ENCODE results near the gene TBKBP1. TPM values are rescaled to one million over a fixed set of nuclear protein-coding genes. Genes with fewer than 3 reads are reported as not detected.
A peak's percentile ranks its signal among the peaks of the same experiment; 100 is the strongest.

Gene TBKBP1
- total RNA-seq, 2 donors from 2014 or later: 14.5 to 22.9 TPM

DNA sequence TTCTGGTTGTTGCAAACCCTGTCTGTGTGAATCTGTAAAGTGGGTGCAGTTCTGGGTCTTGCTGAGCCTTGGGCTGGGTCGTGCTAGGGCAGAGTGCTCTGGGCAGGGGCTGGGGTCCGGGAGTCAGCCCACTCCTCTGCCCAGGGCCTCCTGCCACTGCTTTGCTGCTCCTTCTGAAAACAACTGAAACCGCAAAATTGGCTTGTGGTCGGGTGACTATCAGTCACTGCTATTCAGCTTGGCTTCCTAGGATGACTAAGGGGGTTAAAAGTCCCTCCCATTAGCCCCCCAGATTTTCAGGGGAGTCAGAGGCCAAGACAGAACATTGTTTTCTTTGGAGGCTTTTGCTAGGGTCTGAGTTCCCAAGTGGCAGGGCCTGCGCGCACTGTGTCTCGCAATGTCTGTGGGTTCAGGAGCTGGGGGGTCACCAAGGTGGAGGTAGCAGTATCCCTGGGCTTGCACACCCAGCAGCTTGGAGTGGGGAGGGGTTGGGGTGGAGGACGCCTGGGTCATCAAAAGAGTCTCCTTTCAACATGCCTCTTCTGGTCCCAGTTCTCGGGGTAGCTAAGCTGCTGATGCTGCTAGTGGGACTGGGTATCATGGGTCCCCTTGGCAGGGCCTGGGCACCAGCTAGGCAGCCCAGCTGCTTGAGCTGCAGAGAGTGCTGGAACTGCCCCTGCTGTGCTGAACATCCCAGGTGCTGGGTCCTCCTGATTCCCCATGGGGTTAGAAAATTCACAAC lies 25.6 kb downstream of the TBKBP1 start:
- Histone ChIP-seq H3K36me3 (ENCODE audit: control insufficient read depth, insufficient read depth, low read length) (no peaks in the 10 kb centered on the region), H3K9ac (ENCODE audit: extremely low read depth, low read length, poor library complexity, severe bottlenecking) (no peak overlapping the region), H3K27ac (ENCODE audit: low read depth, low read length) (no peak overlapping the region), H3K9me3 (ENCODE audit: control insufficient read depth, low read length) (no peaks in the 10 kb centered on the region), H3K27me3 (ENCODE audit: control insufficient read depth, insufficient read depth, low read length, poor library complexity, severe bottlenecking) (peaks cover 41% of the 10 kb centered on the region), H3K4me3 (ENCODE audit: low read length) (no peak overlapping the region), H3K4me1 (ENCODE audit: control insufficient read depth, insufficient read depth, low read length) (no peaks in the 10 kb centered on the region)
- Mint-ChIP-seq H3K27ac (no peak overlapping the region), H3K9me3 (peaks cover 3% of the 10 kb centered on the region), H3K4me1 (peaks cover 1% of the 10 kb centered on the region), H3K4me3 (no peak overlapping the region), H3K27me3 (ENCODE audit: insufficient read depth) (peaks cover 82% of the 10 kb centered on the region), H3K36me3 (ENCODE audit: low read depth) (no peaks in the 10 kb centered on the region)
- TF ChIP-seq, protein P1, sequence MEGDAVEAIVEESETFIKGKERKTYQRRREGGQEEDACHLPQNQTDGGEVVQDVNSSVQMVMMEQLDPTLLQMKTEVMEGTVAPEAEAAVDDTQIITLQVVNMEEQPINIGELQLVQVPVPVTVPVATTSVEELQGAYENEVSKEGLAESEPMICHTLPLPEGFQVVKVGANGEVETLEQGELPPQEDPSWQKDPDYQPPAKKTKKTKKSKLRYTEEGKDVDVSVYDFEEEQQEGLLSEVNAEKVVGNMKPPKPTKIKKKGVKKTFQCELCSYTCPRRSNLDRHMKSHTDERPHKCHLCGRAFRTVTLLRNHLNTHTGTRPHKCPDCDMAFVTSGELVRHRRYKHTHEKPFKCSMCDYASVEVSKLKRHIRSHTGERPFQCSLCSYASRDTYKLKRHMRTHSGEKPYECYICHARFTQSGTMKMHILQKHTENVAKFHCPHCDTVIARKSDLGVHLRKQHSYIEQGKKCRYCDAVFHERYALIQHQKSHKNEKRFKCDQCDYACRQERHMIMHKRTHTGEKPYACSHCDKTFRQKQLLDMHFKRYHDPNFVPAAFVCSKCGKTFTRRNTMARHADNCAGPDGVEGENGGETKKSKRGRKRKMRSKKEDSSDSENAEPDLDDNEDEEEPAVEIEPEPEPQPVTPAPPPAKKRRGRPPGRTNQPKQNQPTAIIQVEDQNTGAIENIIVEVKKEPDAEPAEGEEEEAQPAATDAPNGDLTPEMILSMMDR (conservative IDR thresholded peaks at IDR 0.05): no peak
- DNase-seq: no peak
- WGBS, 2 experiments (ENCODE audit: insufficient coverage in 1 of 2, insufficient read length in 1 of 2): 85 to 88% methylated on average over 3 to 9 of the region's 9 CpGs

DNA sequence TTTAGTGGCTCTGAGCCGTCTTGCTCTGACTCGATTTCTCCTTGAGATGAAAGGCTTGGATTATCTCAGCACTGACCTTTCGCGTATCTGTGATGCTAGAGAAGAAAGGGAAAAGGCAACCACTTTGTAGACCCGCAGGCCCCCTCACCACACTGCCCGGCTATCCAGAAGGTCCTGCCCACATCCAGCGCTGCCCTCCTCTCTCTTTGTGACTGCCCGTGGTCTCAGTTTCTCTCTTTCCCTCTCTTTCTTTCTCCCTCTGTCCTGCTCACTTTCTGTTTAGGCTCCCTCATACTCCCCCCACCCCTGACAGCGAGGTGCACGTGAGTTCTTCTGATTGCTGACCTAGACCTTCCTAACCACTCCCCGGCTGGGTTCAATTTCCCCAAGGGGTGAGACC lies 26.2 kb downstream of the TBKBP1 start:
- Histone ChIP-seq H3K4me3 (ENCODE audit: low read length) (no peak overlapping the region), H3K27me3 (ENCODE audit: control insufficient read depth, insufficient read depth, low read length, poor library complexity, severe bottlenecking) (peaks cover 41% of the 10 kb centered on the region), H3K9me3 (ENCODE audit: control insufficient read depth, low read length) (no peaks in the 10 kb centered on the region), H3K36me3 (ENCODE audit: control insufficient read depth, insufficient read depth, low read length) (no peaks in the 10 kb centered on the region), H3K4me1 (ENCODE audit: control insufficient read depth, insufficient read depth, low read length) (no peaks in the 10 kb centered on the region), H3K27ac (ENCODE audit: low read depth, low read length) (no peak overlapping the region), H3K9ac (ENCODE audit: extremely low read depth, low read length, poor library complexity, severe bottlenecking) (no peak overlapping the region)
- Mint-ChIP-seq H3K9me3 (peaks cover 3% of the 10 kb centered on the region), H3K4me1 (peaks cover 2% of the 10 kb centered on the region), H3K27ac (no peak overlapping the region), H3K36me3 (ENCODE audit: low read depth) (no peaks in the 10 kb centered on the region), H3K4me3 (no peak overlapping the region), H3K27me3 (ENCODE audit: insufficient read depth) (peaks cover 80% of the 10 kb centered on the region)
- DNase-seq: no peak
- 82 to 91% methylated on average over 4 to 11 of the region's 11 CpGs for WGBS, 2 experiments (ENCODE audit: insufficient coverage in 1 of 2, insufficient read length in 1 of 2)
- TF ChIP-seq, protein P1 (conservative IDR thresholded peaks at IDR 0.05): no peak

DNA sequence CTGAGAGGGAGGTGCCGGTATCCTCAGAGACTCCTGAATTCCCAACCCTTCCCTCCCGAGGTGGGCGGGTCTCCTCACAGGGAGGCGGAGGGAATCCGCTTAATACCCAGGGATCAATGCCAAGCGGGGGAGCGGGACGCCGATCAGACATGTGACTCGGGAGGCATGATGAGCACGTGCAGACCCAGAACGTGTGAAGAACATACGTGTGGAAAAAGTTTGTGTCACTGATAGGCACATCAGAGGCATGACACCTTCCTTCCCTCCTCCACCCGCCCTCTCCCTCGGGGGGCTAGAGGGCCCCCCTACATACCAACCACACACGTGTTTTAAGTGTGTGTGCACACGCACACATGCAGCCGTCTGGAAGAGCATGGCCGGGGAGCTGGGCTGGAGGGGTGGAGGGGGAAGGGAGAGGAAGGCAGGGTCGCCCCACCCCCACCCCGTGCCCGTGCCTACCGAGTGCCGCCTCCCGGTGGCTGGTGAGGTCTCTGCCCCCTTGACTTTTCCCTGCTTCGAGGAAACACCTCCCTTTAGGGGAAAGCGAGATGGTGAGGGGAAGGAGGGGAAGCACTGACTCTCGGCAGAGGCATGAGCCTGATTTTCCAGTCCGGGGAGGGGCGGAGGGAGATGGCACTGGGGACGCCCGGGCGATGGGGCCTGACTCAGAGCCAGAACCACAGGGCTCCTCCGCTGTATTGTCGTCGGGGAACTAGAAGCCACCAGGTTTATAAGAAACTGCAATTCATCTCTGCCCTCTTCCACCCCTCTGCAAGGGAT lies 27.0 kb downstream of the TBKBP1 start:
- H3K9me3 Mint-ChIP-seq: peaks cover 3% of the 10 kb centered on the region
- no peak overlapping the region for H3K27ac Mint-ChIP-seq
- no peaks in the 10 kb centered on the region for H3K4me1 ChIP-seq (ENCODE audit: control insufficient read depth, insufficient read depth, low read length)
- H3K9ac ChIP-seq (ENCODE audit: extremely low read depth, low read length, poor library complexity, severe bottlenecking): no peak overlapping the region
- H3K4me3 ChIP-seq (ENCODE audit: low read length): no peak overlapping the region
- no peaks in the 10 kb centered on the region for H3K36me3 ChIP-seq (ENCODE audit: control insufficient read depth, insufficient read depth, low read length)
- H3K27me3 ChIP-seq (ENCODE audit: control insufficient read depth, insufficient read depth, low read length, poor library complexity, severe bottlenecking): peaks cover 41% of the 10 kb centered on the region
- H3K9me3 ChIP-seq (ENCODE audit: control insufficient read depth, low read length): no peaks in the 10 kb centered on the region
- DNase-seq: peak; percentile 83
- TF ChIP-seq, protein P1 (conservative IDR thresholded peaks at IDR 0.05): no peak
- H3K4me3 Mint-ChIP-seq: no peak overlapping the region
- H3K4me1 Mint-ChIP-seq: peaks cover 2% of the 10 kb centered on the region
- no peaks in the 10 kb centered on the region for H3K36me3 Mint-ChIP-seq (ENCODE audit: low read depth)
- no peak overlapping the region for H3K27ac ChIP-seq (ENCODE audit: low read depth, low read length)
- H3K27me3 Mint-ChIP-seq (ENCODE audit: insufficient read depth): peaks cover 75% of the 10 kb centered on the region
- 37 to 49% methylated on average over 10 to 35 of the region's 36 CpGs for WGBS, 2 experiments (ENCODE audit: insufficient coverage in 1 of 2, insufficient read length in 1 of 2)

Data from endodermal cell (in vitro differentiated cells).